HepG2 (cell line): ENCODE results near the gene TTN. TPM values are rescaled to one million over a fixed set of nuclear protein-coding genes. Genes with fewer than 3 reads are reported as not detected.
A peak's percentile ranks its signal among the peaks of the same experiment; 100 is the strongest.

Source experiments
- FOXO1 ChIP-seq: sonication (generic); formaldehyde crosslinking; IDR thresholded peaks from 2 replicates; pipeline ENCODE4 v1.4.0; 2020; ENCODE audit warnings: missing genetic modification reagents
- IKZF4 ChIP-seq: sonication (generic); formaldehyde crosslinking; IDR thresholded peaks from 2 replicates; pipeline ENCODE4 v1.5.1; 2020; ENCODE audit warnings: borderline replicate concordance, mild to moderate bottlenecking, low read depth, missing genetic modification reagents; ENCODE audit errors: not compliant biosample characterization
- IKZF5 ChIP-seq: IDR thresholded peaks from 2 replicates; pipeline ENCODE4 v1.6.1; 2018; ENCODE audit warnings: missing genetic modification reagents, mild to moderate bottlenecking, missing compliant biosample characterization
- ISX ChIP-seq: sonication (generic); formaldehyde crosslinking; conservative IDR thresholded peaks from 2 replicates; pipeline ENCODE4 v1.5.0; 2020; ENCODE audit warnings: missing genetic modification reagents
- LBX2 ChIP-seq: sonication (generic); formaldehyde crosslinking; IDR thresholded peaks from 2 replicates; pipeline ENCODE4 v1.5.0; 2020; ENCODE audit warnings: missing genetic modification reagents, mild to moderate bottlenecking, borderline replicate concordance
- MTA3 ChIP-seq: sonication (generic); formaldehyde crosslinking; IDR thresholded peaks from 2 replicates; pipeline ENCODE4 v1.4.0; 2020; ENCODE audit warnings: missing genetic modification reagents
- PCBP2 ChIP-seq: fragments of 200-400 bp; formaldehyde crosslinking; optimal IDR thresholded peaks from 2 replicates; pipeline ENCODE3; 2018; ENCODE audit warnings: low read length, low read depth; ENCODE audit not compliant: poor library complexity, severe bottlenecking
- PHF8 ChIP-seq: sonication (generic); formaldehyde crosslinking; IDR thresholded peaks from 2 replicates; pipeline ENCODE4 v1.5.0; 2020; ENCODE audit warnings: missing genetic modification reagents
- RBAK ChIP-seq: sonication (generic); formaldehyde crosslinking; IDR thresholded peaks from 2 replicates; pipeline ENCODE4 v1.5.1; 2020; ENCODE audit warnings: mild to moderate bottlenecking, missing genetic modification reagents
- ZFX ChIP-seq: sonication (generic); formaldehyde crosslinking; IDR thresholded peaks from 2 replicates; pipeline ENCODE4 v1.4.0; 2020; ENCODE audit warnings: mild to moderate bottlenecking, low read depth, missing genetic modification reagents, moderate library complexity
- ZKSCAN5 ChIP-seq: sonication (generic); formaldehyde crosslinking; IDR thresholded peaks from 2 replicates; pipeline ENCODE4 v1.5.1; 2020; ENCODE audit warnings: mild to moderate bottlenecking, missing genetic modification reagents
- ZKSCAN8 ChIP-seq: IDR thresholded peaks from 2 replicates; pipeline ENCODE4 v1.6.1; 2016; ENCODE audit warnings: borderline replicate concordance, missing genetic modification reagents, missing compliant biosample characterization
- ZNF563 ChIP-seq: sonication (generic); formaldehyde crosslinking; IDR thresholded peaks from 2 replicates; pipeline ENCODE4 v1.8.0; 2022; ENCODE audit warnings: mild to moderate bottlenecking, moderate library complexity, missing genetic modification reagents
- ZNF605 ChIP-seq: sonication (generic); formaldehyde crosslinking; IDR thresholded peaks from 2 replicates; pipeline ENCODE4 v1.8.0; 2022; ENCODE audit warnings: mild to moderate bottlenecking, missing genetic modification reagents
- ZNF788 ChIP-seq: sonication (generic); formaldehyde crosslinking; IDR thresholded peaks from 2 replicates; pipeline ENCODE4 v1.5.0; 2020; ENCODE audit warnings: mild to moderate bottlenecking, missing genetic modification reagents, borderline replicate concordance
- ZNF83 ChIP-seq: sonication (generic); formaldehyde crosslinking; IDR thresholded peaks from 2 replicates; pipeline ENCODE4 v1.4.0; 2020; ENCODE audit warnings: missing genetic modification reagents, mild to moderate bottlenecking, borderline replicate concordance
- ZZZ3 ChIP-seq: sonication (generic); formaldehyde crosslinking; IDR thresholded peaks from 2 replicates; pipeline ENCODE4 v1.4.0; 2020; ENCODE audit warnings: missing genetic modification reagents, mild to moderate bottlenecking, borderline replicate concordance
- polyA plus RNA-seq, 8 experiments: library from polyadenylated mRNA; depleted of rRNA in 3 of 8; stranded (reverse) in 7 of 8; unstranded in 1 of 8; fragments of >200 nt; fragmentation: Illumina TruSeq in 4 of 8; extraction: Trizol in 4 of 8; gene quantifications; 2 replicates each; pipeline versions ENCODE4 v1.2.1 to v1.2.3, GENCODE V29; 2011 to 2016; ENCODE audit warnings: low read depth in 4 of 8, missing spikeins in 1 of 8, mixed read lengths in 1 of 8; ENCODE audit not compliant: insufficient read depth in 1 of 8
- total RNA-seq, 5 experiments: library from RNA; depleted of rRNA; stranded (reverse); fragments of >200 nt; fragmentation: Illumina TruSeq; extraction: Trizol; gene quantifications; 2 replicates each; pipeline ENCODE4 v1.2.3, GENCODE V29; 2016; ENCODE audit warnings: low read depth in 1 of 5
- TF ChIP-seq, protein P1 (sequence below): sonication (generic); formaldehyde crosslinking; IDR thresholded peaks from one replicate; pipeline ENCODE4 v1.5.1; 2020; ENCODE audit warnings: mild to moderate bottlenecking, missing genetic modification reagents; ENCODE audit errors: not compliant biosample characterization

Gene TTN
- total and polyA plus RNA-seq, 2 of the 13 experiments (the other 11 are each of a cell fraction or from before 2014, with no cell fraction given), result under 0.01 TPM

DNA sequence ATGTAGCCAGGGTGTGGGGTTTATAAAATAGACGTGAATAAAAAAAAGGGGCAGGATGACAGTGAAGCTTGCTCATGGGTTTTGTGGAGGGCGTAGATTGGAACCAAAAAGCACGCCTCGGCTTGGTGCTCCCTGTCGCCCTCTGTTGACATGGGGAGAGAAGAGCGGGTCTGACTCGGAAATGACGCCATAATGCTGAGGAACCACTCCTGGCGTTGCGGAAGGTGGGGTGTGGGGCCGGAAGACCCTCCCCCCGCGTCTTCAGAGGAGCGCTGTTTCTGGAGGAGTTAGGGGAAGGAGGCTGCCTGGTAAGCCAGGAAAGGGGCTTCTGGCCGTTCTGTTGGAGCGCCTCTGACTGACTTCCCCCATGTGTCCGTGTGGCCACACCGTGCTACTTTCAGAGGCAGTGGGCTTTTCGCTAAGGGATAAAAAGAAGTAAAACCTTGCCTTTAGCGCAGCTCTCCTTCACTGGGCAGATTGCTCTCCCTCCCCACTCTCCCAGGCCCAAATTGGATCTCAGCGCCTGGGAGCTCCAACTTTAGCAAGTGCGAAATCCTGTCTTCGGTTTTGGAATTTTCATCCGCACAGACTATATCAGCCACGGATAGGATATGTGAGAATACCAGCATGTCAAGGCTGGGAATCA lies 284.1 kb downstream of the TTN start (continued):
- TF ChIP-seq, protein P1, sequence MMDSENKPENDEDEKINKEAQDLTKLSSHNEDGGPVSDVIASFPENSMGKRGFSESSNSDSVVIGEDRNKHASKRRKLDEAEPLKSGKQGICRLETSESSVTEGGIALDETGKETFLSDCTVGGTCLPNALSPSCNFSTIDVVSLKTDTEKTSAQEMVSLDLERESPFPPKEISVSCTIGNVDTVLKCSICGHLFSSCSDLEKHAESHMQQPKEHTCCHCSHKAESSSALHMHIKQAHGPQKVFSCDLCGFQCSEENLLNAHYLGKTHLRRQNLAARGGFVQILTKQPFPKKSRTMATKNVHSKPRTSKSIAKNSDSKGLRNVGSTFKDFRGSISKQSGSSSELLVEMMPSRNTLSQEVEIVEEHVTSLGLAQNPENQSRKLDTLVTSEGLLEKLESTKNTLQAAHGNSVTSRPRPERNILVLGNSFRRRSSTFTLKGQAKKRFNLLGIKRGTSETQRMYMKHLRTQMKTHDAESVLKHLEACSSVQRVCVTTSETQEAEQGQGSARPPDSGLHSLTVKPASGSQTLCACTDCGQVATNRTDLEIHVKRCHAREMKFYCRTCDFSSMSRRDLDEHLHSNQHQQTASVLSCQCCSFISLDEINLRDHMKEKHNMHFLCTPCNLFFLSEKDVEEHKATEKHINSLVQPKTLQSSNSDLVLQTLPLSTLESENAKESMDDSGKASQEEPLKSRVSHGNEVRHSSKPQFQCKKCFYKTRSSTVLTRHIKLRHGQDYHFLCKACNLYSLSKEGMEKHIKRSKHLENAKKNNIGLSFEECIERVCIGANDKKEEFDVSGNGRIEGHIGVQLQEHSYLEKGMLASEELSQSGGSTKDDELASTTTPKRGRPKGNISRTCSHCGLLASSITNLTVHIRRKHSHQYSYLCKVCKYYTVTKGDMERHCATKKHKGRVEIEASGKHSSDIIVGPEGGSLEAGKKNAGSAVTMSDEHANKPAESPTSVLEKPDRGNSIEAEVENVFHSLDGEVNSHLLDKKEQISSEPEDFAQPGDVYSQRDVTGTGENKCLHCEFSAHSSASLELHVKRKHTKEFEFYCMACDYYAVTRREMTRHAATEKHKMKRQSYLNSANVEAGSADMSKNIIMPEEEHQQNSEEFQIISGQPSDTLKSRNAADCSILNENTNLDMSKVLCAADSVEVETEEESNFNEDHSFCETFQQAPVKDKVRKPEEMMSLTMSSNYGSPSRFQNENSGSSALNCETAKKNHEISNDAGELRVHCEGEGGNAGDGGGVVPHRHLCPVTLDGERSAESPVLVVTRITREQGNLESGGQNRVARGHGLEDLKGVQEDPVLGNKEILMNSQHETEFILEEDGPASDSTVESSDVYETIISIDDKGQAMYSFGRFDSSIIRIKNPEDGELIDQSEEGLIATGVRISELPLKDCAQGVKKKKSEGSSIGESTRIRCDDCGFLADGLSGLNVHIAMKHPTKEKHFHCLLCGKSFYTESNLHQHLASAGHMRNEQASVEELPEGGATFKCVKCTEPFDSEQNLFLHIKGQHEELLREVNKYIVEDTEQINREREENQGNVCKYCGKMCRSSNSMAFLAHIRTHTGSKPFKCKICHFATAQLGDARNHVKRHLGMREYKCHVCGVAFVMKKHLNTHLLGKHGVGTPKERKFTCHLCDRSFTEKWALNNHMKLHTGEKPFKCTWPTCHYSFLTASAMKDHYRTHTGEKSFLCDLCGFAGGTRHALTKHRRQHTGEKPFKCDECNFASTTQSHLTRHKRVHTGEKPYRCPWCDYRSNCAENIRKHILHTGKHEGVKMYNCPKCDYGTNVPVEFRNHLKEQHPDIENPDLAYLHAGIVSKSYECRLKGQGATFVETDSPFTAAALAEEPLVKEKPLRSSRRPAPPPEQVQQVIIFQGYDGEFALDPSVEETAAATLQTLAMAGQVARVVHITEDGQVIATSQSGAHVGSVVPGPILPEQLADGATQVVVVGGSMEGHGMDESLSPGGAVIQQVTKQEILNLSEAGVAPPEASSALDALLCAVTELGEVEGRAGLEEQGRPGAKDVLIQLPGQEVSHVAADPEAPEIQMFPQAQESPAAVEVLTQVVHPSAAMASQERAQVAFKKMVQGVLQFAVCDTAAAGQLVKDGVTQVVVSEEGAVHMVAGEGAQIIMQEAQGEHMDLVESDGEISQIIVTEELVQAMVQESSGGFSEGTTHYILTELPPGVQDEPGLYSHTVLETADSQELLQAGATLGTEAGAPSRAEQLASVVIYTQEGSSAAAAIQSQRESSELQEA (CRISPR knock-in tag), result no peak
- TF ChIP-seq FOXO1 (CRISPR knock-in tag) (no peak), ZZZ3 (no peak), ZKSCAN8 (CRISPR knock-in tag) (no peak), ZKSCAN5 (CRISPR knock-in tag) (no peak), ISX (no peak), LBX2 (CRISPR knock-in tag) (no peak), ZFX (CRISPR knock-in tag) (peak; percentile 47; the same call in 1 of the 2 replicates), MTA3 (CRISPR knock-in tag) (no peak), ZNF788 (CRISPR knock-in tag) (no peak), IKZF4 (CRISPR knock-in tag) (no peak), ZNF563 (CRISPR knock-in tag) (no peak), RBAK (CRISPR knock-in tag) (no peak), PCBP2 (no peak), PHF8 (peak; percentile 55; the same call in 1 of the 2 replicates), ZNF605 (CRISPR knock-in tag) (peak; percentile 67; the same call in 1 of the 2 replicates), IKZF5 (no peak), ZNF83 (no peak)
